NB4 (cell line): ENCODE data around the gene TMEM200C.

Source experiments
- CTCF ChIP-seq: IDR thresholded peaks from one replicate; pipeline ENCODE4 v1.5.1; 2012; ENCODE audit warnings: low read depth, low read length
- MAX ChIP-seq: IDR thresholded peaks from 2 replicates; pipeline ENCODE4 v1.6.1; 2011; ENCODE audit warnings: low read depth, low read length
- MYC ChIP-seq: IDR thresholded peaks from 2 replicates; pipeline ENCODE4 v1.6.1; 2011; ENCODE audit warnings: low read depth, low read length
- POLR2A ChIP-seq: IDR thresholded peaks from 2 replicates; pipeline ENCODE4 v1.6.1; 2011; ENCODE audit warnings: mild to moderate bottlenecking; ENCODE audit not compliant: insufficient read length; ENCODE audit errors: extremely low read depth

GRCh38 chr18:5857180-5857579 is 38.1 kb downstream of the TMEM200C start:
- TF ChIP-seq CTCF (no peak), POLR2A (no peak), MAX (no peak), MYC (no peak)
